Stimulated activated CD4-positive, alpha-beta T cell treated with anti-CD3 and anti-CD28 coated beads, Interleukin-4, amount 100 ng/mL, for 1 hour (primary cell): ENCODE results near the gene LRRC1.

Experiments
- DNase-seq: peaks from one replicate; pipeline ENCODE4 v3.0.0-alpha.2; 2020

Gene LRRC1

DNA sequence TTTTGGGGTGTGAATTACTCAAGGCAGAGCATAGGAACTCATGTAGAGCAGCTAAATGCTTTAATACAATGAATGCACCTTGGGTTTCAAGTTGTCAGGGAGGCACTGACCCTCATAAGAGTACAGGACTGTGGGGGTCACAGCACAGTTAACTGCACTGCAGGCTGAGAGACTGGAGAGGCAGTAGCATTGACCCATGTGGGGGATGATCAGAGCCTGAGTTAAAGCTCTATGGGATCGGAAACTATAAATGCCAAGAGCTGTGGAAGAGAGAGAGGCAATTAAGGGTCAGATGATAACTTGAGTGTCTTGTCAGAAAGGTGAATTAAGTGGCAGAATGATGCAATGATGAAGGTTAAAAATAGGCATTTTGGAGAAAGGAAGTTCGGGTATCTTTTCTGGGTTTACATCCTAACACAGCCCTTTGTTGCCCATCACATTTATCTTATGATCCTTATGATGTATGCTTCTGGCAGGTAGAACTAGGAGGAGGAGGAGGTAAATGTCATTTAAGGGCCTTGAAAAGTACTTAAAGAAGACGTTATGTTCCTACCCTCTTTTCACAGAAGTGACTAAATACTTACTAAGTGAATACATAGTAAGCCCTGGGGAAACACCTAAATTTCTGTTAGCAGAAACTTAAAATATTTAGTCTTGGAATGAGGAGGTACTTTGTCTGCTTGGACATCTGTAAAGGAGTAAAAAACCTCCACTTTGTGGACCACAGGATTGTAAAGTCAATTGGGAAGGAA, 24.2 kb downstream of the LRRC1 start:
- no peak for DNase-seq

GRCh38 chr6:53822401-53823125, 27.8 kb downstream of the LRRC1 start:
- DNase-seq: no peak

DNA sequence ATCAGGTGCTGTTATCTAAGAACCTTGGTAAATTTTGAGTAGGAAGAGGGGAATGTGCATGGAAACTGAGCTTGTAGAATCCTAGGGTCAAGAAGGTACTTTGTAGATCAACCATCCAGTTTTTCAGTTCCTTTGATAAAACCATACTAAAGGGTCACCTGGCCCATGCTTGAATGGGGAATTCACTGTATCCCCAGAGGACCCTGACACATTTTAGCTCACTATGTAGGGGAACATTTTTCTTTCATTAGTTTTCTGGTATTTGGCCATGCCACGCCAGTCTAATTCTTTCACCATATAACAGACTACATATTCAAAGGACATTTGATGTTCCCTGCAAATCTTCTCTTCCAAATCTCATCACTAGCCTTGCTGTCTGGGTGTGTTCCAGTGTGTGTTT, 29.9 kb downstream of the LRRC1 start:
- DNase-seq: no peak

DNA sequence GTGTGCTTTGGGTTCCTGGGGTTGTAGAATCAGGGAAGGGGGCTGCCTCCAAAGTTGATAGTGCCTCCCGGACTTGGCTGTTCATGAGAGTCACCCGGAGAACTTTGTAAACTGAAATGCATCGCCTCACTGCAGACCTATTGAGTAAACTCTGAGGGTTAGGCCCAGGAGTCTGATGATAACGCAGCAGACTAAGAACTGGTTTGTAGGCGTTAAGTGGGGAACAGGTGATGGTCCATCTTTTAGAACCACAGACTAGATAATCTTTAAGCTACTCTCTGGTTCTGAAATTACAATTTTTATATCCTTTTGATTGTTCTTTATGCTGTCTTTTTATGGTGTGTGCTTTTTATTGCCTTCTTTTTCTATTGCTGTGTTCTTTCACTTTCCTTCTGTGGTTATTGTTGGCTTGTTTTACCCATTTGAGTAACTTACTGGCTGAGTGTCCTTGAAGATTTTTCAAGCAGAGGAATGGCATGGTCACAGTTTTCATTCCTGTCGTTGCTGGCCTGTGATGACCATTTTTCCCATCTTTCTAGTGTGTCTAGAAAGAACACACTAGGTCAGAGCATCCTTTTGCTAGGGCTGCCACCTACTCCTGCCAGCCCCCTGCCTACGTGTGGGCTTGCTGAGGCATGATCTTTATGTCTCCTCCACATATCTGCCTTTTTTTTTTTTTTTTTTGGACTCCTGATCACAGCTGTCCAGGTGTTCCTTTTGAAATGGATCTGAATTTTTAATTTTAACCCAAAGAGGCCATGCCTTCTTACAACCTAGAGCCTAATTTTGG, 30.9 kb downstream of the LRRC1 start:
- DNase-seq: no peak

- no peak for DNase-seq
Measured at GRCh38 chr6:53827531-53827930, 32.7 kb downstream of the LRRC1 start.

DNA sequence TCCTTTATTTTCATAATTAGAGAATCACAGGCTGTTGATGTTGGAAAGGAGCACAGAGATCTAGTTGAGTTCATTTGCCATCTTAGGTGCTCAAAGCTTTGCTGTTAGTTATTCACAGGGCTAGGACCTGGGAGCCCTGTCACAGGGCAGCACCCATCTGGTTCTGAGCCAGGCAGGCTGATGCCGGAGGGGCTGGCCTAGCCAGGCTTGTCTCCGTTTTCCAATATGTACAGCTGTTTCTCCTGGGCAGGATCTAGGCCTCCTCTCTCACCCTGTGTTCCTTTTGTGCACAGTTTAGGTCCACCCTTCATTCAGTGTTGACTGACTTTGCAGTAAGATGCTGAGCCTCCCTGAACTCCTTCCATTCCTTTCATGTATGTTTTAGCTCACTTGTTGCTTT, 33.4 kb downstream of the LRRC1 start:
- no peak for DNase-seq

GRCh38 chr6:53828966-53829697, 34.3 kb downstream of the LRRC1 start:
- no peak for DNase-seq

DNA sequence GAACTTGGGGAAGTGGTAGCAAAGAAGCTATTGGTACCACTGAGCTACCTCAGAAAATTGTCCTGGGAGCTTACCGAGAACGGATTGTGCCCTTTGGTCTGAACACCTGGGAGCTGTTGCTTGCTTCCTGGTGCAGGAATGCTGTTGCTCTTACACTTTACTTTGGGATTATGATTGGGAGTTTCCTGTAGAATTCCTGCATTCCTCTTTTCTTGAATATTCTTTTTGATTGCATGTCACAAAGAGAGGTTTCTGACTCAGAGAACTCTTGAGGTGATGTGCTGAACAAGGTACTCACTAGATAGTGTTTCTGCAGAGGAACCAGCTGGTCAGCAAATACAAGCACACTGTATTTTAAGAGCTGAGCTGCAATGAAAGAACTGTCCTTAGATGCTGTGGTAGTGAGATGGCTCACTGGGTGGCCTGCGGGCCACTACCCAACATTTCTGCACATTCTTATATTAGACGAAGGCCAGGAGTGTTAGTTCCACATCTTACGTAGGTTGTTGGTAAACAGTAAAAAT, 35.0 kb downstream of the LRRC1 start:
- DNase-seq: no peak

- no peak for DNase-seq
Measured at GRCh38 chr6:53830366-53830765, 35.6 kb downstream of the LRRC1 start.

GRCh38 chr6:53831081-53831869, 36.5 kb downstream of the LRRC1 start:
- no peak for DNase-seq

DNA sequence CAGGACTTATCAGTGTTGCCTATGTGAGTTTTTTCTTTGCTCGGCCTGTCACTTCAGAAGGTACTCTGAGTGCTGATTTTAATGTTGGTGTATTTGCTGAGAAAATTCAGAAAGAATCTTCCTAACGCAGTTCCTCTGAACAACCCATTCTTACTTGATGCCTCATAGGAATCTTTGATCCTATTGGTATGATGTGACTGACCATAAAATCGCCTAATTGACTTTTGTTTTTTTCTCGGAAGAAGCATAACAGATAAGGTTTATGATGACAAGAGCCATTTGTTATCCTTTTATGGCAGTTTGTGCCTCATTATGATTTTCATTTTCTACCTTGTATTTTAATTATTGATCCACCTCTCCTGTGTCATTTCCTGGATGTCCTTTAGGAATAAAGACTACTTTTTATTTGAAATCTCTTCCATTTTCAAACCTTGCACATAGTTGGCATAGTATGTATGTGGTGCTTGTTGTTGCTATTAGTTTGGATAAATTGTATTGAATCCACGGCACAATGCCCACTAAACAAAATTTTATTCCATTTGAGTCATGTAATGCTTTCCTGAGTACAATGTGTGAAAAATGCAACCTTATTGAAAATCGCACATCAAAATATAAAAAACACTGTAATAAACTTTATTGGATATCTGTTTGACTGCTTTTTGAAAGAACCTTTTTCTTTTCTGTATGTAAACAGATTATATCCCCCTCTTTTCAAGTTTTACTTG, 37.3 kb downstream of the LRRC1 start:
- no peak for DNase-seq

- no peak for DNase-seq
Measured at GRCh38 chr6:53833155-53833554, 38.4 kb downstream of the LRRC1 start.

DNA sequence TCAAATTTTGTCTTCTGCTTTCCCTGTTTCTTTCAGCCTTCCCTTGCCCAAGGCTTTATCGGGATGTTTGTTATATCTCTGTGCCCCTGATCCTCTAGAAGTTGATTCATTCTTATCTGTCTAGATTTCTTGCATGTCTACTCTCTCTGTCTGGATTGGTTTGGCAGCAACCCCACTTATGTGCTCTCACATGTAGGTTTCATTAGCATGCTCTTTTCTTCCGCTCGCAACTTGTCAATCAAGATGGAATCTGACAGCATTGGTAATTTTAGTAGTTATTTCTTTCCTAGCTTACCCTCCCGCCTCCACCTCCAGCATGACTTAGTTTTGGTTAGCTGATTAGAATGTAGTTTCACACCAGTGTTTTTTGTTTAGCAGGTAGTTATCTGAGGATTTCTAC, 39.3 kb downstream of the LRRC1 start:
- no peak for DNase-seq

DNA sequence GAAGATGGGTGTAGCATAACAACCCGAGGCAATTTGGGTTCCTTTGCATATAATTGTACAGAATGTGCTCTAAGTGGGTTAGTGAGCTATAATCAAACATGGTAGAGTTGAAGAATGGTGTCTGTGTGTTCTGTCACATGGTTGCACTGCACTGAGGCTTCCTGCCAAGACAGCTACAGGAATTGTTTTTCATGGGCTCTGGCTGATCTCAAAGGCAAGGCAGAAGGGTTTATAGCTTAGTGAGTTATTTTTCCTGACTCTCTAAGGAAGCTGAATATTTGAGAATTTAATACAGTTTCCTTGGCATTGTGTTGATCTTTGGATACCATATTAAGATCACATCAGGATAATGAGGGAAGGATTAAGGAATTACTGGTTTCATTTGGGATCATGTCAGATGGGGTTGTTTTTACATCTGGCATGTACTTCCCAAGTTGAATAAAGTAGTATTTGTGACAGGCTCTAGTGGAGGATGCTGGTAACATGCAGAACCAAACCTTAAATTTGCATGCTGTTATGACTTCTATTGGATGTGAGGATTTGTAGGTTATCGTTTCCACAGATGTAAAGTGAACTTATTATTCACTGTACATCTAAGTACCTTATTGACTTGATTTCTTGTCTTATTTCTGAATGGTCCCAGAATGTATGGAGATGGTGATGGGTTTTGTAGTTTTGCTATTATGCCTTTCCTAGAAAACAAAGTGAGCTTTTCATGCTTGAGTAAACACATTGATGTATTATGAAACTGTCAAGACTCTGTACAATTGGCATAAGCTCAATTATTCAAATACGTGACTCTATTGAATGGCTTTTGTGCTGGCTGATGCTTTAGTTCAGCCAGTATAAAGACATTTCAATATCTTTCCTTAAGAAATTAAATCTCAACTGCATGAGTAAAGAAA, 43.3 kb downstream of the LRRC1 start:
- no peak for DNase-seq

DNA sequence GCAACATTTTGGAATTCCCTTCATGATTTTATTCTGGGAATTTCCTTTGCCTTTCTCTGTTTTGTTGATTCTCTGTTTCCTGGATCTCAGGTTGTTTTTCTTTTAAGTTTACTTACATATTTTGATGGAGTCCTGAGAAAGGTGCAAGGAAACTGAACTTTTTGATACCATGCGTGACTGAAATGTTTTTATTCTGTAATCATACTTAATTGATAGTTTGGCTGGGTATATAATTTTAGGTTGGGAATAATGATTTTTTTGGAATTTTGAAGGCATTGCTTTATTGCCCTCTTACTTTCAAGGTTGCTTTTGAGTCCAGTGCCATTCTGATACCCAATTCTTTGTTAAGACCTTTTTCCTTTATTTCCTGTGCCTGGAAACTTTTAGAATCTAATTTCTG, 45.2 kb downstream of the LRRC1 start:
- no peak for DNase-seq

DNA sequence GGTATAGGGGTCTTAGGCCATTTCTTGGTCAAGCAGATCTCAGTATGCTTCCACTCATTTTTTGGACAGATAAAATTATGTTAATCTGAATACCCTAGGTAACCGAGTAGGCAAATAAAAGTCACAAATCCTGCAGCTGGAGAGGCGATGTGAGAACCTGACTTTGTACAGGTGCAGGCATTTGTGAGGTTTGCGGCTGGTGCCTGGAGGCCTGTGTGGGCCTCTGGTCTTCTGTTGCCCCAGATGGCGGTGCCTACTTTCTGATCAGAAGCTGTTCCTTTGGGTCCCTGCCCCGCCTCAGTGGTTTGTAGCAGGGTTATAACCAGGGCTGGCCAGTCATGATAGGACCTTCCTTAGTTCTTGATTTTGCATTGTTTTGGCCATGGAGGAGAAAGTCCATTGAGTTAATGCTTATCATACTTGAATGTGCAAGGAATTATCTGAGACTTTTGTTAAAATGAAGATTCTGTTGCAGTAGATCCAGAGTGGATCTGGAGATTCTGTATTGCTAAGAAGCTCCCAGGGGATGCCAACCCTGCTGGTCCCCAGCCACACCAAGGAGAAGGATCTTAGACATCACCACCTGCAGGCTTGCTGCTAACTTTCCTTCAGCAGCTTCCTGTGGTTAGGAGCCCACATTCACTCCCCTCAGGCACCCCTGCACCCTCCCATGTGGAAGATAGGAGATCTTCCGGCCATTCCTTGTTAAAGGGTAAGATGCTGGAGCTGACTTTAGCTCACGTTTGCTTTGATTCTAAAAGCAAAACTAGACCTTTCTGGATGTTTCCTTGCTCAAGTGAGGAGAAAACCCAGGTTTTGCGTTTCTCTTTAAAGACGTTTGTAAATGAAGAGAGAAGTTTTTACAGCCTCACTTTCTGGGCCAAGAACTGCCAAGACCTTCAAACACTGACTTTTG, 50.7 kb downstream of the LRRC1 start:
- DNase-seq: no peak

GRCh38 chr6:53846250-53846649, 51.4 kb downstream of the LRRC1 start:
- DNase-seq: no peak

DNA sequence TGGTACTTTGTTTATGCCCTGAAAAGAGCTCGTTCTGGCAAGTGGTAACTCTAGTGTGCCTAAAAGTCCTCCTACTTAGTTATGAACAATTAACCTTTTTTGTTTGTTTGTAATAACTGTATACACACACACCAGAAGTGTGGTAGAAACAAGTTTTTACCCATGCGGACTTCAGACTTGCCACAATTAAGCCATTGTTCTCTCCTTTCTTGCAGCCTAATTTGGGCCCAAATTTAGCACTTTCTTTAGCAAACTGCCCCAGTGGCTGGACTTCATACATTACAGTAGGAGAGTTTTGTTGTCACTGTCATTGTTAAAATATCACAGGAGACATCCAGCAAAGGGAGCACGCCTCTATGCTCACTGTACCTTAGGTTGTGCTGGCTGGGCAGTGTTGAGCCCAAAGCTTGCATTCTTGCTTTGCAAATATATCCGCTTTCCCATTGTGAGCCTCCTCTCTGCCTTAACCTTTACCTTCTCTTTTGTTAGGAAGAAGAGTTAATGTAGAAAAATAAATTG, 53.0 kb downstream of the LRRC1 start:
- DNase-seq: no peak

GRCh38 chr6:53850527-53850926, 55.7 kb downstream of the LRRC1 start:
- no peak for DNase-seq
